Measurements from ENCODE around the gene MTERF4. TPM values are rescaled to one million over a fixed set of nuclear protein-coding genes. Genes with fewer than 3 reads are reported as not detected.

Gene MTERF4
- total RNA-seq, 4 donors from 2014 or later: 67.8 to 110 (median 91.0) TPM

DNA sequence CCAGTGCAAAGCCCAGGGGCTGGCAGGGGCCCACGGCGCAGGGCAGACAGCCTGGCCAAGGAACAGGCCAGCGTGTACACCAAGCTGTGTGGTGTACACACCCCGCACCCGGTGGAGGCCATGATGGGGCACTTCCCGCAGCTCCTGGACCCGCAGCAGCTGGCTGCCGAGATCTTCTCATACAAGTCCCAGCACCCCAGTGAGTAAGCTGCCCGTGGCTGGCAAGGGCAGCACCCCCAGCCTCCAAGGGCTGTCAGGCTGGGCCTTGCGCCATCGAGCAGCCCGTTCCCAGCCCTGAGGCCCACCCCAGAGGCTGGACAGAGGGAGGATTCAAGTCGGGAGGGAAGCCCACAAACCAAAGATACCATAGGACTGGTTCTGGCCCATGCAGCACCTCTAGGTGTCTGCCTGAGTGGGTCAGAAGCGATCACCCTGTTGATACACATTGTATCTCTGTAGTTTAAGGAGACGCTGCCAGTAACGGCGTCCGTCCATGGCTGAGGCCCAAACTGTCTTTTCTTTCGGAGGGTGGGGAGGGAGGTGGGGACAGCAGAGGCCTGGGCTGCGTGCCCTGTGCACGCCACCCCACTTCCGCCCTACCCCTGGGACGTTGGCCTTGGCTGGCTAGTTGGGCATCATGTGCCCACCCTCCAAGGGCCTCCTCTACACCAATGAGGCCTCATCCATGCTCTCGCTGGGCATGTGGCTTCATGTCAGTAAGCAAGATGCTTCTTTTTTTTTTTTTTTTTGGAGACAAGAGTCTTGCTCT lies 16.8 kb upstream of the MTERF4 start:
- 91 to 93% methylated on average over 11 to 20 of the region's 24 CpGs for WGBS, 2 donors
- no peaks in the 10 kb centered on the region for H3K27me3 ChIP-seq
- H3K4me3 ChIP-seq (replicated peaks in 1 of 3): no peak overlapping the region
- no peak for TF ChIP-seq POLR2A (IDR thresholded peaks at IDR 0.05)
- no peak for TF ChIP-seq CTCF (IDR thresholded peaks at IDR 0.05)
- H3K4me1 ChIP-seq: no peaks in the 10 kb centered on the region
- intact Hi-C loops (cut with DNase I): no loop called here
- no peaks in the 10 kb centered on the region for H3K9me3 ChIP-seq
- no peak overlapping the region for H3K27ac ChIP-seq
- no peak for DNase-seq
- H3K36me3 ChIP-seq: no peaks in the 10 kb centered on the region

DNA sequence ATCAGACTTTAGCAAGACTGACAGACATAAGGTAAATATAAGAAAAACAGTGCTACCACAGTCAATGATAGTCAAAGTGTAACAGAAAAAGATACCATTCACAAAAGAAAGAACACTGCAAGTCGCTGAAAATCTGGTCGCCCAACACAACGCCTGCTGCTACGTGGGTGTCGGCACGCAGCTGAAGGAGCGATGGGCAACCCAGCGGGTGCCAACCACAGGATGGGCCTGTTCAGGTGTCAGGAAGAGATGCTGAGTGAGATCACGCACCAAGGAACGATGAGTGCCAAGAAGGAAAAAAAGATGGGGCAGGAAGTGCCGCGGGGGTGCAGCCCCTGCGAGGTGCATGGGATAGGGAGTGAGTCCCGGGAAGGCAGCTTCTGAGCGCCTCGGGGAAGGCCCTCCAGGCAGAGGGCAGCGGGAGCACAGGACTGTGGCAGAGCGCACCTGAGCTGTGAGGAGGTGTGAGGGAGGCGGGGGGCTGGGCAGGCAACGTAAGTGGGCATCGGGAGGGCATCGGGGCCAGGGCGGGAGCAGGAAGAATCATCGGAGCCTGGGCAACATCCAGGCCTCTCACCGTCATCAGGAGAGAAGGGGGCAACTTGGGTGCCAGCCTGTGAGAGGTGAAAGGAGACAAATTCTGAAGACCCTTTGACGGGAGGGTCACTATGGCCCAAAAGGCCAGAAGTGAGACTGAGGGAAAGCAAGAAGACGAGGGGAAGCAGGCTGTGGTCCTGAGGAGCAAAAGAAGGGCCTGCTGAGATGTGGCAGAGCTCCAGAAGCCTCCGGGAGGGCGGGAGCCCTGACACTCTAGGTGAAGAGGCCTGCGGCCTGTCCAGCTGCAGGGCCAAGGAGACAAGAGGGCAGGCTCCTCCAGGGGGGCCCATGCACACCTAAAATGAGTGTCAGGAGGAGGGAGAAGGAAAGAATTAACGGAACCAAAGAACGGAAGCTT lies 14.8 kb upstream of the MTERF4 start:
- DNase-seq: no peak
- H3K27me3 ChIP-seq: no peaks in the 10 kb centered on the region
- no peak overlapping the region for H3K4me3 ChIP-seq (replicated peaks in 1 of 3)
- no peaks in the 10 kb centered on the region for H3K4me1 ChIP-seq
- no peak overlapping the region for H3K27ac ChIP-seq
- H3K36me3 ChIP-seq: no peaks in the 10 kb centered on the region
- intact Hi-C loops (cut with DNase I): no loop called here
- no peaks in the 10 kb centered on the region for H3K9me3 ChIP-seq
- WGBS, 2 donors: 95 to 96% methylated on average over 32 of the region's 32 CpGs
- TF ChIP-seq POLR2A (IDR thresholded peaks at IDR 0.05) (no peak), CTCF (IDR thresholded peaks at IDR 0.05) (no peak)

DNA sequence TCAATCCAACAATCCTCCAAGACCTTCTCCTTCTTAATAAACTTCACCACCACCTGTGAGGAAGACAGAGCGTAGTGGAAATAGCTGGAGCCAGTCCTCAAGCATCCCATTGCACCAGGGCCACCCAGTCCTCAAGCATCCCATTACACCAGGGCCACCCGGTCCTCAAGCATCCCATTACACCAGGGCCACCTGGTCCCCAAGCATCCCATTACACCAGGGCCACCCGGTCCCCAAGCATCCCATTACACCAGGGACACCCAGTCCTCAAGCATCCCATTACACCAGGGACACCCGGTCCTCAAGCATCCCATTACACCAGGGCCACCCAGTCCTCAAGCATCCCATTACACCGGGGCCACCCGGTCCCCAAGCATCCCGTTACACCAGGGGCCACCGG lies 13.3 kb upstream of the MTERF4 start:
- no peaks in the 10 kb centered on the region for H3K9me3 ChIP-seq
- WGBS, 2 donors: 75 to 92% methylated on average over 8 of the region's 8 CpGs
- no peak for TF ChIP-seq CTCF (IDR thresholded peaks at IDR 0.05)
- TF ChIP-seq POLR2A (IDR thresholded peaks at IDR 0.05): no peak
- H3K4me1 ChIP-seq: no peaks in the 10 kb centered on the region
- DNase-seq: no peak
- H3K27me3 ChIP-seq: no peaks in the 10 kb centered on the region
- H3K27ac ChIP-seq: no peak overlapping the region
- no peaks in the 10 kb centered on the region for H3K36me3 ChIP-seq
- intact Hi-C loops (cut with DNase I): no loop called here
- no peak overlapping the region for H3K4me3 ChIP-seq (replicated peaks in 1 of 3)

GRCh38 chr2:241114836-241115235 lies 12.7 kb upstream of the MTERF4 start:
- no peaks in the 10 kb centered on the region for H3K27me3 ChIP-seq
- H3K27ac ChIP-seq: no peak overlapping the region
- no peaks in the 10 kb centered on the region for H3K9me3 ChIP-seq
- H3K4me1 ChIP-seq: no peaks in the 10 kb centered on the region
- no peaks in the 10 kb centered on the region for H3K36me3 ChIP-seq
- TF ChIP-seq CTCF (IDR thresholded peaks at IDR 0.05) (no peak), POLR2A (IDR thresholded peaks at IDR 0.05) (no peak)
- no peak for DNase-seq
- no peak overlapping the region for H3K4me3 ChIP-seq (replicated peaks in 1 of 3)
- intact Hi-C loops (cut with DNase I): no loop called here
- 97 to 99% methylated on average over 7 to 11 of the region's 11 CpGs for WGBS, 2 donors

GRCh38 chr2:241112592-241112991 lies 10.5 kb upstream of the MTERF4 start:
- Histone ChIP-seq H3K4me1 (no peaks in the 10 kb centered on the region), H3K4me3 (replicated peaks in 1 of 3) (no peak overlapping the region), H3K9me3 (no peaks in the 10 kb centered on the region), H3K27me3 (no peaks in the 10 kb centered on the region), H3K27ac (no peak overlapping the region), H3K36me3 (no peaks in the 10 kb centered on the region)
- intact Hi-C loops (cut with DNase I): no loop called here
- DNase-seq: no peak
- TF ChIP-seq CTCF (IDR thresholded peaks at IDR 0.05): no peak
- no peak for TF ChIP-seq POLR2A (IDR thresholded peaks at IDR 0.05)
- WGBS, 2 donors: 81 to 86% methylated on average over 8 of the region's 8 CpGs

Measured in thyroid gland (tissue), 4 donors.